Fibroblast of mammary gland (primary cell): ENCODE data around the gene SLC6A12.

Experiments used
- DNase-seq: peaks from one replicate; pipeline ENCODE4 v3.0.0-alpha.2; 2010; ENCODE audit warnings: low read depth
- H3K4me3 ChIP-seq: 2 replicates; pipeline ENCODE4 v1.5.1; 2011; ENCODE audit warnings: low read depth, mild to moderate bottlenecking, low read length, moderate library complexity; ENCODE audit not compliant: control insufficient read depth
- TF ChIP-seq, protein P1 (sequence below): conservative IDR thresholded peaks from 2 replicates; pipeline ENCODE4 v1.5.1; 2011; ENCODE audit warnings: low read depth, low read length, inconsistent platforms; ENCODE audit not compliant: control insufficient read depth, insufficient read depth

Gene SLC6A12

DNA sequence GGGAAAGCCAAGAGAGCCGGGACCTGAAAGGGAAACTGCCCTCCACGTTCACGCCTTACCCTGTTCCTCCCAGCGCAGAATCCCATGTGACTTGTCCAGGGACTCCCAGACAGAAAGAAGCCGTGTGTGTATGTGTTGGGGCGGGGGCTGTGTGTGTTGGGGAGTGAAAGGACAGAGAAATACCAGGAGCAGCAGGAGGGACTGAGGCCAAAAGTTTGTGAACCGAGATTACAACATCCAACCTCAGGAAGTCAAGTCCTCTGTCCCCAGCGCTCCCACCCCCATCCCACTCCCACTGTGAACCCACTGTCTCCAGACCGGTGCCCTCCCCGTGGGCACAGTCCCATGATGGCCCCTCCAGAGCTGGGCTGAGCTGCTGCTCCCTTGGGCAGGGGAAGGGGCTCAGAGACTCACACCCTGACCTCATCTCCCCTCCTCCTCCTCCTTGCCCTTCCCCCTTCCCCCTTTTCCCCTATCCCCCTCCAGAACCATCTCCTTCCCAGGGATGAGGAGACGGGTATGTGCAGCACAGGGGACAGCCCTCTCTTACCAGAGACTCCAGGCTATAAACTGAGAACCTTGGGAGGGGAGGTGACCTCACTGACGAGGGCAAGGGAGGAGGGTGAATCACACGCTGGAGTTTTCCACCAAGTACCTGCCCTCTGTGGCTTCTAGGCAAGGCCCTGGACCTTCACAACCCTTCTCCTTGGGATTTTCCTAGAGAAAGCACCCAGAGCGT is at the start of gene SLC6A12:
SLC6A12 (minus strand) TSS at position 155 of the 739 bp plus-strand sequence. CDS start 4,171 bp downstream, outside the sequence.
- TF ChIP-seq, protein P1, sequence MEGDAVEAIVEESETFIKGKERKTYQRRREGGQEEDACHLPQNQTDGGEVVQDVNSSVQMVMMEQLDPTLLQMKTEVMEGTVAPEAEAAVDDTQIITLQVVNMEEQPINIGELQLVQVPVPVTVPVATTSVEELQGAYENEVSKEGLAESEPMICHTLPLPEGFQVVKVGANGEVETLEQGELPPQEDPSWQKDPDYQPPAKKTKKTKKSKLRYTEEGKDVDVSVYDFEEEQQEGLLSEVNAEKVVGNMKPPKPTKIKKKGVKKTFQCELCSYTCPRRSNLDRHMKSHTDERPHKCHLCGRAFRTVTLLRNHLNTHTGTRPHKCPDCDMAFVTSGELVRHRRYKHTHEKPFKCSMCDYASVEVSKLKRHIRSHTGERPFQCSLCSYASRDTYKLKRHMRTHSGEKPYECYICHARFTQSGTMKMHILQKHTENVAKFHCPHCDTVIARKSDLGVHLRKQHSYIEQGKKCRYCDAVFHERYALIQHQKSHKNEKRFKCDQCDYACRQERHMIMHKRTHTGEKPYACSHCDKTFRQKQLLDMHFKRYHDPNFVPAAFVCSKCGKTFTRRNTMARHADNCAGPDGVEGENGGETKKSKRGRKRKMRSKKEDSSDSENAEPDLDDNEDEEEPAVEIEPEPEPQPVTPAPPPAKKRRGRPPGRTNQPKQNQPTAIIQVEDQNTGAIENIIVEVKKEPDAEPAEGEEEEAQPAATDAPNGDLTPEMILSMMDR: no peak
- DNase-seq: no peak
- no peak within 1 kb of the TSS for H3K4me3 ChIP-seq

DNA sequence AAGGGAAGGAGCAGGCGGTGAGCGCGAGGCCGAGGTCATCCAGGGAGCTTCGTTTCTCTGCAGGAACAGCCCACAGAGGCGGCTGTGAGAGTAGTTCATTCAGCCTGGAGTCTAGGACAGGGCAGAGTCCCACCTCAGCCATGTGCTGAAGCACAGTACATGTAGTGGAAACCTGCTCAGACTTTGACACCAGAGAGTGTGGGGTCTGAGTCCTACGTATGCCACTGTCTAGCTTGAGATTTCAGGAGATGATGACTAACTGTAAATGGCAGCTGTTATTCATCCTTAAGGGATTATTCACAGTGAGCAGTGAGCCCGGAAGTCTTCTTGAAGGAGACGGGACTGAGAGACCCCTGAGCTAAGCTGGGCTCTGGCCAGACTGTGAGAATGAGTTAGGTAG is 49.6 kb upstream of the SLC6A12 start:
- no peak overlapping the region for H3K4me3 ChIP-seq
- no peak for DNase-seq
- TF ChIP-seq, protein P1: no peak

DNA sequence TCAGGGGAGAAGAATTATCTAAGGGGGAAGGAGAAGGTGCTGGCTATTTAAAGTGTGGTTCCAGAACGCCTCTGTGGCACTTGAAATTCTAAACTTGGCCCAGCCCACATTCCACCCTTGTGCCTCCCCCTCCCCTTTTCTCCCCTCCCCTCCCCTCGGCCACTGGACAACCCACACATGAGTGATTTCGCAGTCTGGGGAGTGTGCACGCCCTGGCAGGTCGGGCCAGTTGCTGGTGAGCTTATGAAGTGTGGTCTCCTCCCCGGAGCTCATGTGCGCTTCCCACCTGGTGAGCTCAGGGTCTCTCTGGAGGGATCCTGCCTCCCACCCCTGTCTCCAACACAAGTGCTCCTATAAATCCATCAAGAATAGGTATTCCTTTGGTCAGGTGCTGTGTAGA is 48.9 kb upstream of the SLC6A12 start, which contains the start of gene SLC6A13:
SLC6A13 (minus strand) TSS at position 20 of the 400 bp plus-strand sequence. CDS start 2,784 bp downstream, outside the sequence.
- no peak within 1 kb of the TSS for H3K4me3 ChIP-seq
- no peak for DNase-seq
- TF ChIP-seq, protein P1: no peak

DNA sequence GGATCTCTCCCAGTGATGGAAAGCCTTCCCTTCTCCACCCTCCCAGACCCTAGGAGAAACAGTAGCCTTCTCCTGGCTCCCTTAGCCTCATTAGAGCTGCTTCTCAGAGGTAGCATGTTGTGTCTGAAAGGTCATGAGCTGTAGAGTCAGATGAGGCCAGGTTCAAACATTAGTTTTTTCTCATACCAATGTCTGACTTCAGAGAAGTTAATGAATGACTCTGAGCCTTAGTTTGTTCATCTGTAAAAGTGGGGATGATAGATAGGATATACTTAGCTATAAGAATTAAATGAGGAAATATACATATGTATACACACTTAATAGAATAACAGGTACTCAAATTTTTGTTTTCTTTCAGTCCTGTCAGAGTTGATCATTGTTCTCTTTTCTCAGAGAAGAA is 48.2 kb upstream of the SLC6A12 start:
- no peak overlapping the region for H3K4me3 ChIP-seq
- no peak for DNase-seq
- TF ChIP-seq, protein P1: no peak

DNA sequence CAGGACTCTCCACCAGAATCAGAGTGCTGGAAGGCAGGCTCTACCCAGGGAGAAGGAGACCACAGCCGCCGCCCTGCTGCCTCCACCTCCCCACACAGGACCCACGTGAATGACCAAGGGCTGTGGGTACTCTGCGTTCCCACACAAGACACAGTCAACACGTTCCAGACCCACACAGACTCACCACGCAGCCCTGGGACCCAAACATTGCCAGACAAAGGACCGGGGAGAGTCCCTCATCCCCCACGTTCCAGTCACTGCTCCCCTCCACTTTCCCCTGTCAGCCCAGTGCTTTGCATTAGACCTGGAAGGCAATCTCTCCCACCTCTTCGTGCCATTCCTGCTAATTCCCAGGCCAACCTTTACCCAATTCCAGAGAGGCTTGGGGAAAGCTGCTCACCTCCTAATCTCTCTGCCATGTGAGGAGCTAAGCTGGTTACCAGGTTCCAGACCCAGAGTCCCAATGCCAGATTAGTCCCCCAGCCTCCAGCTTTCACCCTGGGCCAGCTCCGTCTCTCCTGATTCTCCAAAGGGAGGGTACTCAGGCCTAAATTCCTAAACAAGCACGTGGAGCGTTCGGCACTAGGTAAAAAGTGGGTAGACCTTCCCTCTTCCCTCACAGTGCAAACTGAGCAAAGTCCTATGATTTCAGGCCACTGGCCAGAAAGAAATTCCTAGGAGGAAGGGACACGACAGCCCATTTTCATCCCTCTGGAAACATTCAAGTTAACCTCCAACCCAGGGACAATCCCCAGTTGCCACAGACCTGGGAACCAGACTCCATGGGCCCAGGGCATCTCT is 43.8 kb upstream of the SLC6A12 start:
- TF ChIP-seq, protein P1: no peak
- no peak for DNase-seq
- H3K4me3 ChIP-seq: no peak overlapping the region

DNA sequence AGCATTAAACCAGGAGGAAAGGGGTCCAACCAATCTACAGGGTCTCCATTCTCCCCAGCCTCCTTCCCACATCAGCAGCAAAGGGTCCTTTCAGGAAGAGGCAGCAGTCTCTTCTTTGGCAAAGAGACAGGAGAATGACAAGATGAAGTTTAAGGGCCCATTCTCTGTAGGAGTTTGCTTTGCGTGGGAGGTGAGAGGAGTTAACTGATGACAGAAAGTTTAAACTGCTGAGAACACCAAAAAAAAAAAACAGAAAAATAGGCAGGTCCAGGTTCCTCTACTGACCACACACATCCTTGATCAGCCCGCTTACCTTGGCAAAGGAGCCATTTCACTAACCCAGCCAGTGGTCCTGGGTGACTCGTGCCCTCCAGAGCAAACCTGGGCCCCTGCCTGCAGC is 43.0 kb upstream of the SLC6A12 start:
- DNase-seq: no peak
- TF ChIP-seq, protein P1: no peak
- no peak overlapping the region for H3K4me3 ChIP-seq
